ENCODE measurements around the gene ATXN10.

GRCh38 chr22:45886540-45886939 lies 214.9 kb downstream of the ATXN10 start:
- TF ChIP-seq, protein P1, sequence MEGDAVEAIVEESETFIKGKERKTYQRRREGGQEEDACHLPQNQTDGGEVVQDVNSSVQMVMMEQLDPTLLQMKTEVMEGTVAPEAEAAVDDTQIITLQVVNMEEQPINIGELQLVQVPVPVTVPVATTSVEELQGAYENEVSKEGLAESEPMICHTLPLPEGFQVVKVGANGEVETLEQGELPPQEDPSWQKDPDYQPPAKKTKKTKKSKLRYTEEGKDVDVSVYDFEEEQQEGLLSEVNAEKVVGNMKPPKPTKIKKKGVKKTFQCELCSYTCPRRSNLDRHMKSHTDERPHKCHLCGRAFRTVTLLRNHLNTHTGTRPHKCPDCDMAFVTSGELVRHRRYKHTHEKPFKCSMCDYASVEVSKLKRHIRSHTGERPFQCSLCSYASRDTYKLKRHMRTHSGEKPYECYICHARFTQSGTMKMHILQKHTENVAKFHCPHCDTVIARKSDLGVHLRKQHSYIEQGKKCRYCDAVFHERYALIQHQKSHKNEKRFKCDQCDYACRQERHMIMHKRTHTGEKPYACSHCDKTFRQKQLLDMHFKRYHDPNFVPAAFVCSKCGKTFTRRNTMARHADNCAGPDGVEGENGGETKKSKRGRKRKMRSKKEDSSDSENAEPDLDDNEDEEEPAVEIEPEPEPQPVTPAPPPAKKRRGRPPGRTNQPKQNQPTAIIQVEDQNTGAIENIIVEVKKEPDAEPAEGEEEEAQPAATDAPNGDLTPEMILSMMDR (conservative IDR thresholded peaks at IDR 0.05 in 1 of 2, IDR thresholded peaks at IDR 0.05 in 1 of 2; ENCODE audit: low read depth in 1 of 2, low read length in 2 of 2), result no peak
- TF ChIP-seq EZH2 (IDR thresholded peaks at IDR 0.05; ENCODE audit: low read length, missing control alignments), result no peak

Data from fibroblast of lung (primary cell).